GM21737 (cell line): Measurements from ENCODE around the gene SYT5.
"Not testable (repeated sequence)": the region's sequence is repeated elsewhere in the genome, so short reads cannot be mapped to it uniquely, and the experiment has no call there.

Source experiments
- ATAC-seq: cut with Tn5 transposase; IDR thresholded peaks from one replicate; pipeline ENCODE4 v1.9.1; 2021; ENCODE audit warnings: mild to moderate bottlenecking, moderate library complexity; ENCODE audit not compliant: unreplicated experiment

SYT5 gene

DNA sequence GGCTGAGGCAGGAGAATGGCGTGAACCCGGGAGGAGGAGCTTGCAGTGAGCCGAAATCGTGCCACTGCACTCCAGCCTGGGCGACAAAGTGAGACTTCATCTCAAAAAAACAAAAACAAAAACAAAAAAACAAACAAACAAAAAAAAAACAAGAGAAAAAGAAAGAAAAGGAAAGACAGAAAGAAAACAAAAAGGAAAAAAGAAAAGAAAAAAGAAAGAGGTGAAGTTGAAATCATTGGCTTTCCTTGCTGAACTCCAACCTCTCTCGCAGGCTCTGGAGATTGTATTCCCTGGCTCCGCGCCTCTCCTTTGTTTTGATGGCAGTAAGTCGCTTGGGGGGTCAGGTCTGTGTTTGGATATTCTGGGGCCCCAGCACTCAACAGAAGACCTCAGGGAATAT, 7.8 kb downstream of the SYT5 start:
- not testable (repeated sequence) for ATAC-seq

DNA sequence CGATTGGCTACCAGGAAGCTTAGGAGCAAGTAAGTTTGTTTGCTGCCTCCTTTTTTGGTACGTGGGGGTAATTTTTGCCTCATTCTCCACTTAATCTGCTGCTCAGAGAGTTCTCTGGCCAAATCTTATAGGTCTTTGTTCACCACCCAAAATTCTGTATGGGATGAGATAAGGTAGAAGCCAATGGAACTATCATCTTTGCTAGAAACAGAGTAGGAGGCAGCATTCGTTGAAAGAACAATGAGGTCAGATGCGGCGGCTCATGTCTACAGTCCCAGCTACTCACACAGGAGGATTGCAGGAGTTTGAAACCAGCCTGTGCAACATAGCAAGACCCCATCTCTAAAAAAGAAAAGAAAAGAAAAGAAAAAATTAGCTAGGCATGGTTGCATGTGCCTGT, 8.6 kb downstream of the SYT5 start:
- no peak for ATAC-seq

DNA sequence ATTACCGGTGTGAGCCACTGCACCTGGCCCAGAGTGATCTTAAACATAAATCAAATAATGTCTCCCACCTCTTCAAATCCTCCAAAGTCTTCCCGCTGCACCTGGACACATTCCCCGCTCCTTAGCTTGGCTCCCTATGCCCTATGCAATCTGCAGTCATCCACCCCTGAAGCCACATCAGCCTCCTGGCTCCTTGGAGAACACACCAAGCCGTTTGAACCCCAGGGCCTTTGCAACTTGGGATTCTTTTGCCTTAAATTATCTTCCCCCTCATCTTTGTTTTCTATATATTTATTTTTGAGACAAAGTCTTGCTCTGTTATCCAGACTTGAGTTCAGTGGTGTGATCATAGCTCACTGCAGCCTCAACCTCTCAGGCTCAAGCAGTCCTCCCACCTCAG, 11.0 kb downstream of the SYT5 start:
- ATAC-seq = no peak

DNA sequence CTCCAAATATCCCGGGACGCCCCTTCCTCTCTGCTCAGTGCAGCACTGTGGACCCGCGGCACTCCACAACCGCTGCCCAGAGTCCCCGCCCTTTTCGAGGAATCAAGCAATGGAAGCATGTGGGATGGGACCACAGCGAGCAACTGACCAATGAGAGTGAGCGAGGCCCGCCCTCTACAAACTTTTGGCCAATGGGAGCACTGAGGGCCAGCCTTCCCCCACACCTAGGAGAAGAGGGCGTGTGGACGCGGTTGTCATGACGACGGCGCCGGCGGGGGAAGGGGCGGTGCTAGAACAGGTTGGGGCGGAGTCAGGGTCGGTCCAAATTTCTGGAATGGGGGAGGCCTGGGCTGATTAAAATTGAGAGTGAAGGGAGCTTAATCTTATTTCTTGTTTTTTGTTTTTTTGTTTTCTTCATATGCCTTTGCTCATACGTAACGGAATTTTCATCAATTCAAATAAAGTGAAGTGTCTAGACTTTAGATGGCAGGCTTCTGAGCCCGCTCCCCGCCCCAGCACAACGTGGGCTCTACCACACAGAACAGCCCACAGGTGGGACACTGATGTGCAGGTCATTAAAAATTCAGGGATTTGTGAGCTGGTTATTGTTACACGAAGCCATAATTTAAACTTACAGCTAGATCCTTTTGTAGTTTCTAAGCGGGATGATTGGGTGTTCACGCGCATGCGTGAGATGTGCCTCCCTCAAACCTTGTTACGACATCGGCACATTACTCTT, 13.4 kb downstream of the SYT5 start, which contains the start of gene DNAAF3:
TSS of gene DNAAF3 (minus strand) at position 84 of the 739 bp plus-strand sequence. CDS start 200 bp downstream, outside the sequence.
- peak; percentile 79 for ATAC-seq

DNA sequence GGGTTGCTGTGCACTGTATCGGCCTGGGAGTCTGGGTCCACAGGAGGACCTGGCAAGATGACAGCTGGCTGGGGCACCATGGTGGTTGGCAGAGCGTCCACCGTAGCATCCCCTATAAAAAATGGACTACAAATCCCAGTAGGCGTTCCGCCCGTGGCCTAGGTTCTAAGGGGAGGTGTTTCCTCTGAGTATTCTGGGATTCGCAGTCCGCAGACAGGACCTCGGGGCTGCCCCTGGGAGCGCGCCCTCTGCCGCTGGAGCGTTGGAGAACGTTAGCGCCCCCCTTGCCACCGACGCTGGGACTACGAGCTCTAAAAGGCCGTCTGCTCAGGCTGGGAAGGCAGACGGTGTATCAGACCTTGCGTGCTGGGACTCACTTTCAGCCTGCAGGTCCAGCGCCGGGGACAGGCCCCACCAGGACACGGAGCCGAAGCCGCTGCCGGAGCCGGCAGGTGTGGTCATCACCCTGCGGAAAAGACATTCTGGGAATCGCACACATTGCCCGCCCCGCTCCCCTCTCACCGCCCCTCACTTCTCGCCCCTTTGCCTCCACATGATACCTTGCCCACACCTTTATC, 14.0 kb downstream of the SYT5 start:
- ATAC-seq = peak; percentile 25

DNA sequence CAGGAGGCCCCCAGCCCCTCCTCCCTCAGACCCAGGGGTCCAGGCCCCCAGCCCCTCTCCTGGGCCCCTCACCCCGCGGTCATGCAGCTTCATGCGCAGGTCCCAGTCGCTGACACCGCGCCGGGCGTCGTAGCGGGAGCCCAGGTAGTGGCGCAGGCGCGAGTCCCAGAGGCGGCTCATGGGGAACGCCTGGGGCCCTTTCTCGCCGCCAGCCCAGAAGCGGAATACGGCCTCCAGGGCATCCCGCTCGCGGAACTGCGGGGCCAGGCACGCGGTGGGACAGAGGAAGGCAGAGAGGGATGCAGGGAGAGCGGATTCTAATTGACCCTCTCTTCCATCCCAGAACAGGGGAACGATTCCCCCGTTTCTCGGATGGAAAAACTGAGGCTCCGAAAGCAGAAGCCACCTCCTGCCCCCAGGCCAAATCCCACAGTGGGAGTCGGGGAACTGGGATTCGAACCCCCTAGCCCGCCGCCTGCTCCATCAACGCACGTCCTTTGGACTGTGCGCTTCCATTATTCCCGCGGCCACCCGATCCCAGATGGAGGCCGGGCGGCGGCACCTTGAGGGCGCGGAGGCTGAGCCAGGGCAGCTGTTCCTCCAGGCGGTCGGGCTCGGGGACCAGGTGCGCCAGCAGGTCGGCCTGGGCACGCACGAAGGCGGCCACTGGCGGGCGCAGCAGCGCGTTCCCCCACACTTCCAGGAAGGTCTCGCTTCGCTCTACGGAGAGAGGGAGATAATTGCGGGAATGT, 18.3 kb downstream of the SYT5 start:
- no peak for ATAC-seq

DNA sequence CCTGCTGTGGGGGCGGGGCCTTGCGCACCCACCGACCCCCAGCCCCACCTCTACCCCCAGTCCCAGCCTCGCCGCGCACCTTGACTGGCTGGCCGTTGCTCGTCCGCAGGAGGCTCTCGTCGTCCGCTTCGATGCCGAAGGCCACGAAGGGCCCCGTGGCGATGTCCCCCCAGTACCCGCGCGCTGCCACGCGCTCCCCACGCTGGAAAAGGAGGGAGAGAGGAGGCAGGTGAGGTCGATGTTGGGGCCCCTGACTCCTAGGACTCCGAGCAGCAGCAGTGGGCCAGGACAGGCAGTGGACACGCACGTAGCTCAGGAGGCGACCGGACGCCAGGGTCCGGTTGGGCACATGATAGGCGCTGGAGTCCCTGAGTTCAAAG, 19.1 kb downstream of the SYT5 start:
- no peak for ATAC-seq

DNA sequence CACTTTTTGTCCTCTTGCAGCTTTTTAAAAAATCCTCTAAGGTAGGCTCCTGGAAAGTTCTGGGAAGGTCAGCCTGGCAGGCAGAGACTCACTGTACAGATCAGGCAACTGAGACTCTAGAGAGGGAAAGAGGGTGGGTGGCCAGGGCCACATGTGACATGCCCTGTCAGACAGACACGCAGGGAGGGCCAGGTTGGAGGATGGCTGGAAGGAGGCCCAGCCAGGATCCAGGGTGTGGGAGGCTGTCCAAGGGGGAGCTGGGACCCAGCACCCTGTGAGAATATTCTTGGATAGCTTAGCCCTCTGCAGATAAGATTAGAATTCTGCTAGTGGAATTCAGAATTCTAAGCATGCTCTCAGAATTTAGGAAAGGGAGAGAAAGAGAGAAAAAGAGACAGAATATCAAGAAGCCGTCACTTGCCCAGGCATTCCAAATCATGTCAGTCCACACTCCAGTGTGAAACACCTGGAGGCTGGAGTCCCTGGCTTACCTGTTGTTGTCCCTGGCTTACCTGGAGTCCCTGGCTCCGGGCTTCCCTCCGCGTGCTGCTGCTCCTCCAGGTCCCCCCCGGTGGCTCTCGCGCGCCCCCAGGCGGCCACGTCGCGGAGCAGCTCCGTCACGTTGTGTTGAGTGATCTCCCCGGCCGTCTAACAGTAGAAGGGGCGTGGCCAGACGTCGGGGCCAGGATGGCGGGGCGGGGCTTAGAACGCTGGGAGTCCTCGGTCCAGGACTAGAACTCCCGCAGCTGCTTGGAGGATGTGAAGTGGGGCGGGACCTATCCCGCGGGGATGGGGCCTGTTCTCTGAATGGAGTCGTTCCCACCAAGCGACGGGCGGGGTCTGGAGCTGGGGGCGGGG, 19.7 kb downstream of the SYT5 start:
- ATAC-seq = peak; percentile 52

DNA sequence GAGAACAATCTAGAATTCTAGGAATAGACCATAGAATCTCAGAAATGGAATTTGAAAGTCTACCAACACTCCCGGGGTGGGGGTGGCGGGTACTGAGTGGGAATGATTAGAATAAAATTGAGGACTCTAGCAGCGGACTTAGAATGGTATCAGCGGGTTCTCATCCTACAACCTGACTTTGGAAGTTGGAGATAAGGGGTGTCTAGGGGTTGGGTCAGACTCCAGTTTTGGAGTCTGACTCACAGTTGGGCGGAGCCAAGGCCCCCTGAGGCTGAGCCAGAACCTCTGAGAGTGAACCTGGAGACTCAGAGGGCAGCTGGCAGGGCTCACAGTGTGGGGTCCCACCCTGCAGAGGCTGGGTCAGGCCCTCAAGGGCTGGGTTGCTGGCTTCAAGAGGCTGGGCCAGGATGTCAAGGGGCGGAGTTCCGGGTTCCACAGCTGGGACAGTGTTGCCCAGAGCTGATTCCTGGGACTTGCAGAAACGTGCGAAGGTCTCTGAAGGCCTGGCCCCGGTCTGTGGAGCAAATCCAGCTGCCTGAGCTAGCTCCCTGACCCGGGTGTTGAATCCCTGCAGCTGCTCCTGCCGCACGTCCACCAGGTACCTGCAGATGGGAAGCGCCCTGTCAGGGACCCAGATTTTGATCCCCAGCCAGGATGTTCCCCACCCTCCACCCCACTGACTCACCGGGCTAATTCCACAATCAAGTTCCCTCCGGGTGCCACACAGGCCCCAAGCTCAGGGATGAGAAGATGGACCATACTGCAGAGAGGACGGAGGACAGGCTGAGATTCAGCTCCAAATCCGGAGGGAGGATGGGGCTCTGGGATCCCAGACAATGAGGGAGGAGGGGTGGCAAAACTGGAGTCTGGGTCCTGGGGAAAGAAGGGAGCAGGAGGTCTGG, 21.0 kb downstream of the SYT5 start:
- no peak for ATAC-seq

DNA sequence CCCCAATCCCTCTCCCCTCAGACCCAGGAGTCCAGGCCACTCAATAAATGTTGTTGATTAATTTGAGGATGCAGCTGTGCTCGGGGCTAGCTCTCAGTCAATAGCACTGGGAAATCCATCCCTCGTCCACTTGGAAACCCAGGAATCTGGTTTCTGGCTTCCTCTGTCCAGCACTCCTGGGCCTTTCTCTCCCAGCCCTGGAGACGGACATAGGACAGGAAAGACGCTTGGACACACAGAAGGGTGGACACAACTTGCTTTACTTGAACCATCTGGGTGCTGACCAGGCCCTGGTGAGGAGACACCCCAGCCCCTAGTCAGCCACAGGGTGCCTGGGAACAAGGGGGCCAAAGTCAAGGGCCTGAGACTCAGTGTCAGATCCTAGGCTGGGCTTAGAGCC, 21.7 kb downstream of the SYT5 start:
- ATAC-seq = no peak

DNA sequence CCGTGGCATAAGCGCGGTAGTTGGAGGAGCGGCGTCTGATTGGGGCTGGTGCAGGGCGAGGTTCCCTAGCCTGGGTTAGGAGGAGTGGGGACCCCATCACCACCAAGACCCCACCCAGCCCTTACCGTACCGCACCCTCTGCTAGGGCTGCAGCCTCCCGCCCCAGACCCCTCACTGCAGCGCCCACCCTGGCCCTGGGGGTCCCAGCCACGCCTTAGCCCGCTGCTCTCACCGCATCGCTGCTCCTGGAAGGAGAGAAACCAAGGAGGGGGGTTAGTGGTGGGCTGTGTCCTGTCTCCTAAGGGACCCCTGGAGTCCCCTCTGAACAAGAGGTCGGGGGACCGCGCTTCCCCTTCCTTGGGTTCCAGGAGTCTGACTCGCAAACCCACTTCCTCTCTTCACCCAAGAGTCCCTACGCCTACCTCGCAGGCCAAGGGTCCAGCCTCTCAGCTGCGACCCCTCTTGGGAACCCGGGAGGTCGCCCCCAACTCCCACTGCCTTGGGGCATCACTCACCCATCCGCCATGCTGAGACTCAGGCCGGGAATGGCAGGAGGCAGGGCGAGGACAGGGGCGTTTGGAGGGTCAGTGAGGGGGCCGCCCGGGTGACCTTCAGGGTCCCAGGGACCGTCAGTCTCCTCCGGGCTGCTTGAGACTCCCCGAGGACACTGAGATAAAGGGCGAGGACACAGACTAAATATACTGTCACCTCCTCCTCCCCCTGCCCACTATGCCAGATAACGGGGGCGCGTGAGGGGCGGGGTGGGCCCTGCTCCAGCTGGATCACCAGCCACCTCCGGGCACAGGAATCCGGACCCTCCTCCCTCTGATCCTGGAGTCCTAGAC, 22.8 kb downstream of the SYT5 start, which contains the start of gene TNNI3:
TSS of gene TNNI3 (minus strand) at position 669 of the 845 bp plus-strand sequence. CDS start at position 526, 143 bp downstream.
- ATAC-seq = no peak

DNA sequence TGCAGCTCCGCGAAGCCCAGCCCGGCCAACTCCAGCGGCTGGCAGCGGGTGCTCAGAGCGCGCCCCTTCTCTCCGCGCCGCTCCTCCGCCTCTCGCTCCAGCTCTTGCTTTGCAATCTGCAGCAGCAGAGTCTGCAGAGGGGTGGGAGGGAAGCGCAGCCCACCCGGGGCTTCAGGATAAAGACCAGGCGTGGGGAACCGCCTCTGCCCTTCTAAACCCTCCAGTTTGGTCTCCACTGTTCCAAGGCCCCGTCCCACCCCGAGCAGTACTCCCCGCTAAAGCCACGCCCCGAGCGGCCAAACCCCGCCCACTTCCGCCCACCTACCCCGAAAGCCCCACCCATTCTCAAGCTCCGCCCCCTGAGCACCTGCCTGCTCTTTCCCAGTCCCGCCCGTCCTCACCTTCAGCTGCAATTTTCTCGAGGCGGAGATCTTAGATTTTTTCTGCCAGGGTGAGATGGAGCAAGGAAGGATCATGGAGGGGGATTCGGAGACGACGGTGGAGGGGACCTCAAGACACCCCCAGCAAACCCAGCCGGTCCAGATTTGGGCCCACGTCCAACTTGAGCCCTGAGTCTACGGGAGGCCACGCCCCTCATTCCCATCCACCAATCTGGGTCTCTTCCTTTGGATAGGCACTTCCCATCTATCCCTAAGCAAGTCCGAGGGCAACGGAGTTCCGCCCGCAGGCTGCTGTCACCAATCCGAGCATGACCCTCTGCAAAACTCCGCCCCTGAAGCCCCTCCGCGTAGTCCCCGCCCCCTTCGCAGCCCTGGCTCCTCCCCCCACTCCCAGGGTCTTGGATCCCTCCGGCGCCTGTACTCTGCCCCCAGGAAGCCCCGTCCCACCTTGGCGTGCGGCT, 23.7 kb downstream of the SYT5 start:
- ATAC-seq = no peak

DNA sequence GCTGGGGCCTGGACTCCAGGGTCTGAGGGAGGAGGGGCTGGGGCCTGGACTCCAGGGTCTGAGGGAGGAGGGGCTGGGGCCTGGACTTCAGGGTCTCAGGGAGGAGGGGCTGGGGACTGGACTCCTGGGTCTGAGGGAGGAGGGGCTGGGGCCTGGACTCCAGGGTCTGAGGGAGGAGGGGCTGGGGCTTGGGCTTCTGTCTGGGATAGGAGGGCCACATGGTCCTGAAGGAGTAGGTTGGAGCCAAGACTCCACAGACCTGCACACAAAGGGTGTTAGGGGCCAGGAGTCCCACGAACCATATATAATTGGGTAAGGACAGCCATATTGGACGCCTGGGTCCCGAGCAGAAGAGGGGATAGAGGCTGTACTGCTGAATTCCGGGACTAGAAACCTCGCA, 24.3 kb downstream of the SYT5 start:
- ATAC-seq = not testable (repeated sequence)

DNA sequence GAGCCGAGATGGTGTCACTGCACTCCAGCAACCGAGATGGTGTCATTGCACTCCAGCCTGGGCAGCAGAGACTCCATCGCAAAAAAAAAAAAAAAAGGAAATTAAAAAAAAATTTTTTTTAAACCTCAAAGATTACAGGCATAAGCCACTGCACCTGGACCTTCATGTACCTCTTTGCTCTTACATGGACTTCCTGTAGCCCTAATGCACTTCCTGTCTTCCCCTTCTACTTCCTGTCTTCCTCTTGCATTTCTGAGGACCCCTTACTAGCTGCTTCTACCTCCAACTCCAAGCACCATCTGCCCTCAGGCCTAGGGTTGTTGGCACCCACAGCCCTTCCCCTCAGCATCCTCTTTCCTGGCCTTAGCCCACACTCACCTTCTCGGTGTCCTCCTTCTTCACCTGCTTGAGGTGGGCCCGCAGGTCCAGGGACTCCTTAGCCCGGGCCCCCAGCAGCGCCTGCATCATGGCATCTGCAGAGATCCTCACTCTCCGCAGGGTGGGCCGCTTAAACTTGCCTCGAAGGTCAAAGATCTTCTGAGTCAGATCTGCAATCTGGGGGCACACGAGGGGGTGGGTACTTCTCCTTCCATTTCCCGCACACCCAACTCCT, 26.3 kb downstream of the SYT5 start:
- no peak for ATAC-seq

DNA sequence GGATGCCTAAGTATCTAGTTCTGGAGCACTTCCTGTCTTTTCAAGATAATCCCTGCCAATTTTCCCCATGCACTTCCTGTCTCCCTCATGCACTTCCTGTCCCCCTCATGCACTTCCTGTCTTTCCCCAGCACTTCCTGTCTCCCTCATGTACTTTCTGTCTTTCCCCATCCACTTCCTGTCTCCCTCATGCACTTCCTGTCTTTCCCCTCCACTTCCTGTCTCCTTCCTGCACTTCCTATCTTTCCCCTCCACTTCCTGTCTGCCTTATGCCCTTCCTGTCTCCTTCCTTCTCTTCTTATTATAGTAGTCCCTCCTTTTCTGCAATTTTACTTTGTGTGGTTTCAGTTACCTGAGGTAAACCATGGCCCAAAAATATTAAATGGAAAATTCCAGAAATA, 28.1 kb downstream of the SYT5 start:
- no peak for ATAC-seq

DNA sequence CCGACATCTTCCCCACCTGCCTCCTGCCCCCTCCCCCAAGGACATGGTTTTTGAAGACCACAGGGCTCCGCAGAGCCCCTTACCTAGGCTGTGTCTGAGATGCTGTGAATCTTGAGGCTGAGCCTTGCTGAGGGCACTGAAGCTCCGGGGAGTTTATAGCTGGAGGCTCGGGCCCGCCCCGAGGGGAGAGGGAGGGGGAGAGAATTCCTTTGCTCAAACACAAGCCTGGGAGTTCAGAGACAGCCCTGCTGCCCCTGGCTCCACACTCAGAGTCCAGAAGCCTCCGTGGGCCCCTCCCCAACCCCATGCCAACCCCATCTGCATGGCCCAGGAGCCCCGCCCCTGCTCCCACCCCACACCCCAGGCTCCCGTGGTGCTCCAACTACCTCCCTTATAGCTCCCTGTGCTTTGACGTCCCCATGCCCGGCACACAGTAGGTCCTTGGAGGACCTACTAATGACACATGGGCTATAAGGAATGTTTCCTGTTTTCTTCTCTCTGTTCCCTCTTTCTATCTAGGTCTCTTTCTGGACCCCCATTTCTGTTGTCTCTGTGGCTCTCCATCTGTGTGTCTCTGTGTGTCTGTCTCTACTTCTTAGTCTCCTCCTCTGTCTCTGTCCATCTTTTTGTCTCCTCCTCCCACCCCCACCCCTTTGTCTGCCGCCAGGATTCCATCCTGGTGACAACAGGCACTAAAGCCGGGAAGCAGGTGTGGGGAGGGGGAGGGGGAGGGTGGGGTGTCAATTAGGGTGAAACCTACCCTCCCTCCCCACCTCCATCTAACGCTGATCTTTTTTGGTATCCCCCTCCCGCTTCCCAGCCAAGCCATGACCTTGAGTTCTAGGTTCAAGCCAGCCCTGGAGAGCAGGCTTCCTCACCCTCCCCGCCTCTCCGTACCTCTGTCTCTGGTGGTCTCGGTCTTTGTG, 30.7 kb downstream of the SYT5 start, which contains the start of gene TNNT1:
TSS of gene TNNT1 (minus strand) at position 129 of the 926 bp plus-strand sequence. CDS start 2,049 bp downstream, outside the sequence.
- ATAC-seq = no peak
